UCSD-AML1 (cell line): ENCODE data around the gene ANKDD1B.

ENCODE experiments used
- DNase-seq: peaks from one replicate; lab custom pipeline; 2025; ENCODE audit not compliant: unreplicated experiment; lab: John Stamatoyannopoulos, UW

The ANKDD1B gene

GRCh38 chr5:75616371-75616881, 5.2 kb downstream of the ANKDD1B start:
- DNase-seq, result no peak

- no peak for DNase-seq
Observed at GRCh38 chr5:75616971-75617621, 5.8 kb downstream of the ANKDD1B start.

DNA sequence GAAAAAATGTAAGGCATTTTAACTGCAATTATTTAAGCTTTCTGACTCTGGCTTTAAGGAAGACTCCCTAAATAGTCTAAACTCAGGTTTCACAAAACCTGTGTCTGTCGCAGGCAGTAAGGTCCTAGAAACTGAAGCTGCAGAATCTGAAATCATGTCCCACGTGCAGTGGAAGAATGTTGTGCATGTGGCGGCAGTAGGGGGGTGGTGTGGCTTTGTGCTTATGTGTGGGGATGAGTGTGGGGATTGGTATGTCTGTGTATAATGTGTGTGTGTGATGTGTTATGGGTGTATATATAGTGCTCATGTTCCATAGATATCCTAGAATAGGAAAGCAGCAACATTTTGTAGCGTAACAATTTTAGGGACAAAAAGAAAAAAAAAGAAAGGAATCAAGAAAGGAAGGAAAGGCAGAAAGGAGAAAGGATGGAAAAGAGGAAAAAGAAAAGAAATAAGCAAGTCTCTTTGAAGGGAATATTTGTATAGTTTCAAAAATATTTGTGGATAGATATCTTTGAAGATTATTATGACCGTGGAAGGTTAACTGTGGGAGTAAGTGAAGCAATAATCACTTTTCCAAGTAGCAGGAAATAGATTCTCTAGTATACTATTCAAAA, 6.6 kb downstream of the ANKDD1B start:
- DNase-seq, result no peak

DNA sequence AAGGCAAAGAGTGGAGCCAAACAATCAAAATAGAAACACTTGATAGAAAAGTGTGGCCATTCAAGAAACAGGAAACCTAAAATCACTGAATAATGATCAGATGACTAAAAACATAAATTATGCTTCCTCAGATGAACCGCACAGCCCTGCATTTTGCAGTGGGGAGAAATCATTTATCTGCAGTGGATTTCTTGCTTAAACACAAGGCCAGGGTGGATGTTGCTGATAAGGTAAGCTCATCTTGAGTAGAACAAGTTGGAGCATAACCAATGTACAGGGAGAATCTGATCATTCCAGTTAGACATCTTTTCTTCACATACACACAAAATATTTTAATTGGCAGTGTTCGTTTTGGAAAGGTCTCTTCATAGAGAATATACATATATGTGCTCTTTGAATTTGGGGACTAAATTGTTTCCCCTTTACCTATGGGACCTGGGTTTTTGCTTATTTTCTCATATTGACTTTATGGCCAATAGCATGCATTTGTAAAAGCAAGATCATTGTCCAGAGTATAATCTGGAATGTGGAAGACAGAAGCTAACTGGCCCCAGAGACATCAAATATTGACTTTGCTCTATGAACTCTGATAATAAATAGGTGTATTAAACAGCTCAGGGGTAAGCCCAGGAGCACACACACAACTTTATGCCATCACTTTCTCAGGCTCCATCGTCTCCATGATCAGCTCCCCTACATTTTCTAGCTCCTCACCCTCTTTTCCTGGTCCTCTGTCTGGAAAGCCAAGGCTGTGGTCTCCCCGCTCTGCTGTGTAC, 9.1 kb downstream of the ANKDD1B start:
- DNase-seq, result no peak

DNA sequence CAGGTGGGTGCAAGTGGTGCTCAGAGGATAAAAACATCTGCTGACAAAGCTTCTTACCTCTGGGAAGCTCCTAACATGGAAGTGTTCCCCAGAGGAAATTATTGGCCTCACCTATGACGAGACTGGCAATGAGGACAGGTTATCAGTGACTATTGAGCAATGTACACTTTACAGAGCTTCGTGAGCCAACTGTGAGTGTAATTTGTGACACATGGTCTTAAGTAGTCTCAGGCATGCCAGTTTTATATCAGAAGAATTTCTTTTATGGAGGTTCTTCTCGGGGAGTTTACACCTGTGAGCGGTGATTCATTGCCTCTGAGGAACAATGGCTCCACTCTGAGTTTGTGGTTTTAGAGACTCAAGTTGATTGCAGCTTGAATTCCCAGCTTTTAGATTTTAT, 11.3 kb downstream of the ANKDD1B start:
- DNase-seq, result no peak

GRCh38 chr5:75623846-75624245, 12.6 kb downstream of the ANKDD1B start:
- DNase-seq, result no peak

DNA sequence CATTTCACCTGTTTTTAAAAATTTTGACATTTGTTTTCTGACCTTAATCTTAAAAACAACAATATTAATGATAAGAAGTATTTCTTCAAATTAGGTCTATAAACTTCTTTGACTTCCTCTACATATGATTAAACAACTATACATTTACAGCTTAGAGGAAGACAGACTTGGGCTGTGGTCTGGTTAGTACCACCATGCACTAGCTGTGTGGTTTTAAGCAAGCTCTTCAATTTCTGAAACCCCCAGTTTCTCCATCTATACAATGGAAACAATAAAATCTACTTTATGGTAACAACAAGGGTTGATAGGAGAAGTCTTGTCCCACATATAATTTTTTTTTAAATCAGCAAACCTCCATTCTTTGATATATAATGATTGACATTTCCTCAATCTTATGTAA, 15.7 kb downstream of the ANKDD1B start:
- DNase-seq, result no peak

DNA sequence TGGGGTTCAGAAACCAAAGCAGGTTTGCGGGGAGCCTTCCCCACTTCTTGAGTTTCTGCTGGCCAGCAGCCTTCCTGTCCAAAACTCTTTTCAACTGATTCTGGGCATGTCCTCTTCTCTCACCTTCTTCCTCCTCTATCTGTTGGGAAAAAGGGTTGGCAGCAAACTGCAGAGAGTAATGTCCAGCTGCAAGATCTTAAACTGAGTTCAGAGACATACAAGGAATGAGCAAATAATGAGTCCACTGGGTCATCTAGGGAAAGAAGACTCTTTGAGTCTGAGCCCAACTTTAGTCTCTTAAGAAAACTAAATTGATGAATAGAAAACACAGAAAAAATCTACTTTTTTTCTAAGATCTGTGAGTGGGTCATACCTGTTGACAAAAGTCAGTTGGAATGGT, 16.5 kb downstream of the ANKDD1B start:
- no peak for DNase-seq

GRCh38 chr5:75630875-75631274, 19.6 kb downstream of the ANKDD1B start:
- DNase-seq, result no peak

DNA sequence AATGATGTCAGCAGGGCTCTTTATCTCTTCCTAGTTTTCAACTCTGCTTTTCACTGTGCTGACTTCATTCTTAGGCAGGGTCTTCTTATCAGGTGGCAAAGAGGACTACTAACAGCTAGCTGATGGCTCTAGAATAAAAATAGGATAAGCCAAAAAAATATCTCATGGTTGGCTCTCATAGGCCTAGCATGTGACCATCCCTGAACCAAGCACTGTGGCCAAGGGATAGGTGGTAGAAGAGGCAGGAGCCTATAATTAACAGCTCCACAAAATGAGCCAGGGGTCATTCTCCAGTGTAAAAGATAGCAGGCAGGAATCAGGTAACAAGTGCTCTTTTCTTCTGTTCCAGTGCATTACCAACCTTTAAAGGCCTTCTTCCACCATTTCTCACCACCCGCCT, 21.1 kb downstream of the ANKDD1B start:
- no peak for DNase-seq

DNA sequence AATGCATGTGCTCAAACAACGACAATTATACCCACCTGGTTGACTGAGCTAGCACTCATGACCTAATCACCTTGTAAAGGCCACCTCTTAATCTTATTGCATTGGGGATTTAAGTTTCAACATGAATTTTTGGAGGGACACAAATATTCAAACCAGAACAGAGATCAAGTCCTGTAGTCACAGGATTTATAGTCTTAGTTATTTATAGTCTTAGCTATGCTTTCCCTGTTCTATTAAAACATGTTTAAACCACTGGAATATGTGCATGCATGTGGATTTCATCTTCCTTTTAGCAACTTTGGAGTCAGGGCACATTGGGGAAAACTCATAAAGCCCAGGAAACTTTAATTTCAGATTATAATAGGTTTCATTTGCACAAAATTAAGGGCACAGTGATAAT, 26.7 kb downstream of the ANKDD1B start:
- no peak for DNase-seq

GRCh38 chr5:75639535-75640311, 28.5 kb downstream of the ANKDD1B start:
- no peak for DNase-seq

DNA sequence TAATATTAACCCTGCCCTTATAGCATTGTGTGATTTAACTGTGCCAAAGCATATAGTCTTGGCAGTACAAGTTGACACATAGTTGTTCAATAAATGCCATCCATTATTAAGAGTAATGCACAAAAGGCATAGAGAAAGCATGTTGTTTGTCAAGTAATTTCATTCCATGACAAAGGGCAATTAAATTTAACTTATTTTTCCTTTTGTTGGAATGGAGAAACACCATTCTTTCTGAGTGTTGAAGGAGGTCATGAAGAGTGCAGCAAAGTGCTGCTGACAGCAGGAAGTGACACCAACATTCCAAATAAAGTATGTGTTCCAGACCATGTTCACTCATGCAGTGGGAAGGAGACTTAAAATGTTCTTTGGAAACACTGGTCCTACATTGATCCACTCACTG, 29.1 kb downstream of the ANKDD1B start:
- DNase-seq, result no peak

DNA sequence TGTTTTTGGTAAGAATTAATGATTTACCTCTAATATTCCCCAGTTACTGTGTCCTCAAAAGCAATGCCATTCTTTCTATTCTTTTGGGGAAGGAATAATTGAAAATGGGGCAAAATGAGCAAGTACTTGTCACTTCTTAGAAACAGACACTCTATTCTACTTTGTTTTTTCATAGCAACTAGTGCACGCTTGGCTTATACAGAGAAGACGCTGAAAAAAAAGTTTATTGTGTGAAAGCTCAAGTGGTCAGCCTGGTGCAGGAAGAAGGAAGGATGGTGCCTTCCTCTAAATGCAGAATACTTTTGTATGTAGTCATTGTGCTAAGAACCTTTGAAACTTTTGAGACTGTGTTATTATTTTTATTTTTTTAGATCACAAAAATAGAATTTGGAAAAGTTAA, 29.6 kb downstream of the ANKDD1B start:
- no peak for DNase-seq

- no peak for DNase-seq
Observed at GRCh38 chr5:75648712-75649111, 37.5 kb downstream of the ANKDD1B start.

- DNase-seq, result no peak
Observed at GRCh38 chr5:75651575-75652238, 40.5 kb downstream of the ANKDD1B start.

DNA sequence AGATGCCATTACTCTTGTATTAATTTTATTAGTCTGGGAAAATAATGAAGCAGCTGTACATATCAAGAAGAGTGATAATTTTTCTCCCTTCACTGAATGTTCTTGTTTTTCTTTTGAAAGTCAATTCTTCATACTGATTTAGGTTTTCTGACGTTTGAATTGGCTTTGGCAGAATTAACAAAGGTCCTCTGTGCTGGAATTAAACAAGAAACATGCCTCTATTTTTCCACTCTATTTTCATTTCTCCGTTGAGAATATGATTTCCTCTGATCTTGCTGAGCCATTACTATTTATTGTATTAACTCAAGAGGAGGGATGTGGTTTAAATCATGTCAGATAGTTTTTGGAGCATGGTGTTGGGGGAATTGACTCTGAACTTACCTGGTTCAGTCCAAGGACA, 42.3 kb downstream of the ANKDD1B start:
- no peak for DNase-seq

DNA sequence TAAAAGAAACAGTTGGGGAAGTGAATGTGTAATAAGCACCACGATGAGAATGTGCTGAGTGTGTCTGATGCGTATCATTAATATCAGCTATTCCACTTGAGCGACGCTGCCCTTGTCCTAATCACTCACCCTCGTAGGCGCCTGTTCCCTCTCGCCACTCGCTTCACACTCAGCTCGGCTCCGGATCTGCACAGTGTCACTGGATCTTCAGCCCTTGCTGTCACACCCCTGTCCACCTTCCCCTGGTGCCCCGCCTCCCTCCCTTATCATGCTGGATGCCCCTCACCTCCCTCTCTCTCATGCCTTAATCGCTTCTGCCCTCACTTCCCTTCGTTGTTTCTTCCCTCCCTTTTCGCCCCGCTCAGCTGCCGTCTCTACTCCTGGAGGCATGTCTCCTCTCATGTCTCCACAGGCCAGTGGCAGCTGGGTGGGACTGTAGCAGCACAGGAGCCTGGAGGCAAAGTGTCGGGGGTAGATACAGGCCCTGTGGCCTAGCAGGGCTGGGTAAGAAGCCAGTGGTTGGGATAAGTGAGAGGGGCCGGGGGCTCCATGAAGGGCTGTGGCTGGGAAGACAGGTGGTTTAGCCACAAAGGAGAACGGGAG, 43.5 kb downstream of the ANKDD1B start:
- DNase-seq, result no peak

- no peak for DNase-seq
Observed at GRCh38 chr5:75656311-75657003, 45.2 kb downstream of the ANKDD1B start.
